GM23338 (cell line): Measurements from ENCODE around the gene KRT3. TPM values are rescaled to one million over a fixed set of nuclear protein-coding genes. Genes with fewer than 3 reads are reported as not detected.

Experiments
- ATAC-seq: fragments of 200-7000 bp; cut with Tn5 transposase; 3 replicates; pipeline ENCODE4 v1.9.1; 2020
- DNase-seq: peaks from one replicate; pipeline ENCODE4 v3.0.0-alpha.2; 2015; ENCODE audit warnings: low spot score
- H2AFZ ChIP-seq: fragments of 200-600 bp; sonication (generic); 2 replicates; pipeline ENCODE4 v1.8.0; 2016; ENCODE audit warnings: antibody characterized with exemption, mild to moderate bottlenecking, moderate library complexity
- H3F3A ChIP-seq: fragments of 200-600 bp; sonication (generic); replicated peaks from 2 replicates; pipeline ENCODE4 v1.8.0; 2017; ENCODE audit warnings: antibody characterized with exemption, mixed run types, low read depth
- H3K27ac ChIP-seq: fragments of 200-600 bp; sonication (generic); 2 replicates; pipeline ENCODE4 v1.6.1; 2016; ENCODE audit warnings: low read depth
- H3K27me3 ChIP-seq: fragments of 200-600 bp; sonication (generic); 2 replicates; pipeline ENCODE4 v1.8.0; 2016; ENCODE audit warnings: mild to moderate bottlenecking, mixed run types, moderate library complexity; ENCODE audit not compliant: insufficient read depth
- H3K36me3 ChIP-seq: fragments of 200-600 bp; sonication (generic); 2 replicates; pipeline ENCODE4 v1.8.0; 2016; ENCODE audit warnings: mild to moderate bottlenecking; ENCODE audit not compliant: insufficient read depth
- H3K4me1 ChIP-seq: fragments of 200-600 bp; sonication (generic); 2 replicates; pipeline ENCODE4 v1.8.0; 2016; ENCODE audit warnings: mild to moderate bottlenecking, moderate library complexity; ENCODE audit not compliant: insufficient read depth
- H3K4me2 ChIP-seq: fragments of 200-600 bp; sonication (generic); 2 replicates; pipeline ENCODE4 v1.7.1; 2017; ENCODE audit warnings: mixed run types
- H3K4me3 ChIP-seq: fragments of 200-600 bp; sonication (generic); 2 replicates; pipeline ENCODE4 v1.6.1; 2016; ENCODE audit warnings: mixed run types
- H3K79me2 ChIP-seq: fragments of 200-600 bp; sonication (generic); replicated peaks from 2 replicates; pipeline ENCODE4 v1.8.0; 2017; ENCODE audit warnings: mild to moderate bottlenecking; ENCODE audit not compliant: insufficient read depth
- H3K9me2 ChIP-seq: fragments of 200-600 bp; sonication (generic); 2 replicates; pipeline ENCODE4 v1.8.0; 2017; ENCODE audit not compliant: insufficient read depth
- H4K20me1 ChIP-seq: fragments of 200-600 bp; sonication (generic); replicated peaks from 2 replicates; pipeline ENCODE4 v1.8.0; 2017; ENCODE audit warnings: mild to moderate bottlenecking; ENCODE audit not compliant: insufficient read depth
- H3K27ac Mint-ChIP-seq: 2 replicates; pipeline ENCODE4 v1.8.0; 2020; ENCODE audit warnings: inconsistent platforms, mild to moderate bottlenecking, moderate library complexity, mixed read lengths
- H3K27me3 Mint-ChIP-seq: 3 replicates; pipeline ENCODE4 v1.8.0; 2022; ENCODE audit warnings: low read depth, mild to moderate bottlenecking, moderate library complexity, mixed read lengths, inconsistent platforms; ENCODE audit not compliant: insufficient read depth, poor library complexity
- H3K36me3 Mint-ChIP-seq: 3 replicates; pipeline ENCODE4 v1.8.0; 2021; ENCODE audit warnings: low read depth, mild to moderate bottlenecking, inconsistent platforms, moderate library complexity, mixed read lengths
- H3K4me1 Mint-ChIP-seq: 3 replicates; pipeline ENCODE4 v1.8.0; 2020; ENCODE audit warnings: mild to moderate bottlenecking, inconsistent platforms, mixed read lengths
- H3K4me3 Mint-ChIP-seq: 3 replicates; pipeline ENCODE4 v1.8.0; 2021; ENCODE audit warnings: moderate library complexity, mild to moderate bottlenecking, inconsistent platforms, mixed read lengths
- H3K9me3 Mint-ChIP-seq: 3 replicates; pipeline ENCODE4 v1.8.0; 2020; ENCODE audit warnings: moderate library complexity, mild to moderate bottlenecking, inconsistent platforms, mixed read lengths
- CREB1 ChIP-seq: fragments of 250-450 bp; sonication (Bioruptor Pico); IDR thresholded peaks from 2 replicates; pipeline ENCODE4 v1.5.0; 2020; ENCODE audit warnings: low read depth, mild to moderate bottlenecking, moderate library complexity
- CTCF ChIP-seq, 2 experiments: fragments of 200-600 bp in 1 of 2; sonication (generic) in 1 of 2; conservative IDR thresholded peaks; 2 replicates each; pipeline versions ENCODE4 v1.5.1 to v1.6.1; 2016 to 2017; ENCODE audit warnings: antibody characterized with exemption in 2 of 2, low read depth in 2 of 2, mild to moderate bottlenecking in 2 of 2, moderate library complexity in 1 of 2
- ETS1 ChIP-seq: IDR thresholded peaks from 2 replicates; pipeline ENCODE4 v1.6.1; 2016; ENCODE audit warnings: antibody characterized with exemption
- EZH2 ChIP-seq: fragments of 200-600 bp; sonication (generic); IDR thresholded peaks from one replicate; pipeline ENCODE4 v1.8.0; 2017; ENCODE audit warnings: antibody characterized with exemption, mild to moderate bottlenecking, low read depth; ENCODE audit not compliant: unreplicated experiment
- EZH2phosphoT487 ChIP-seq: fragments of 200-600 bp; sonication (generic); IDR thresholded peaks from one replicate; pipeline ENCODE4 v1.8.1; 2018; ENCODE audit warnings: antibody characterized with exemption; ENCODE audit not compliant: unreplicated experiment
- JUNB ChIP-seq: IDR thresholded peaks from one replicate; pipeline ENCODE4 v1.6.1; 2016; ENCODE audit warnings: antibody characterized with exemption; ENCODE audit not compliant: unreplicated experiment
- NANOG ChIP-seq: IDR thresholded peaks from 2 replicates; pipeline ENCODE4 v1.6.1; 2016; ENCODE audit warnings: antibody characterized with exemption, borderline replicate concordance
- POLR2AphosphoS5 ChIP-seq: IDR thresholded peaks from 2 replicates; pipeline ENCODE4 v1.6.1; 2016; ENCODE audit warnings: antibody characterized with exemption, low read depth
- STAT1 ChIP-seq: IDR thresholded peaks from one replicate; pipeline ENCODE4 v1.6.1; 2016; ENCODE audit warnings: antibody characterized with exemption; ENCODE audit not compliant: unreplicated experiment
- ZNF114 ChIP-seq: fragments of 250-450 bp; sonication (Bioruptor Pico); IDR thresholded peaks from 2 replicates; pipeline ENCODE4 v1.5.0; 2020; ENCODE audit warnings: mild to moderate bottlenecking, moderate library complexity
- ZNF331 ChIP-seq: fragments of 250-450 bp; sonication (Bioruptor Pico); IDR thresholded peaks from 2 replicates; pipeline ENCODE4 v1.5.0; 2020; ENCODE audit warnings: low read depth, mild to moderate bottlenecking, moderate library complexity
- ZNF462 ChIP-seq: fragments of 250-450 bp; sonication (Bioruptor Pico); IDR thresholded peaks from 2 replicates; pipeline ENCODE4 v1.5.0; 2020; ENCODE audit warnings: mild to moderate bottlenecking, moderate library complexity
- polyA plus RNA-seq: library from polyadenylated mRNA; unstranded; fragments of >200 nt; fragmentation: Nextera tagmentation; extraction: Ambion mirVana; gene quantifications from 2 replicates; pipeline ENCODE4 v1.2.1, GENCODE V29; 2016
- total RNA-seq: library from RNA; depleted of rRNA; stranded (reverse); fragments of >200 nt; shearing (Covaris generic); gene quantifications from 2 replicates; pipeline ENCODE4 v1.2.3, GENCODE V29; 2014
- TF ChIP-seq, protein P1 (sequence below): IDR thresholded peaks from one replicate; pipeline ENCODE4 v1.6.1; 2018; ENCODE audit warnings: antibody characterized with exemption; ENCODE audit not compliant: unreplicated experiment

Gene KRT3
- total and polyA plus RNA-seq, 2 experiments from 2014 or later, result not detected

DNA sequence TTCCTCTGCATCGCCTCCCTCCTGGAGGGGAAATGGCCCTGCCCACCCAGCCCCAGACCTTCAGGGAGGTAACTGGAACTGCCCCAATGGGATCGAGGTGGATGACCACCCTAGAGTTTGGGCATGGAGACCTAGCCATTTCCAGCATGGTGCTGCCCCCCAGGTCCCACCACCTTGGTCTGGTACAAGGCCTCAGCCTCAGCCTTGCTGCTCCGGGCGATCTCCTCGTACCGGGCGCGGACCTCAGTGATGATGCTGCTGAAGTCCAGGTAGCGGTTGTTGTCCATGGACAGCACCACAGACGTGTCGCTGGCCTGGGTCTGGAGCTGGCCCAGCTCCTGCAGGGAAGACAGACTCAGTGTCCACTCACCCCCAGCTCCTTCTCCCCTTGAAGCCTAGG is 48.5 kb upstream of the KRT3 start:
- Histone ChIP-seq H3K9me2 (0 out of 2 replicates have a peak, but pooled peaks cover 2% of the 10 kb centered on the region), H3K36me3 (no peaks in the 10 kb centered on the region), H3K27me3 (no peaks in the 10 kb centered on the region), H3K4me2 (no peak overlapping the region), H3K27ac (no peak overlapping the region), H3F3A (no peaks in the 10 kb centered on the region), H4K20me1 (no peaks in the 10 kb centered on the region; the same call in 1 of the 2 replicates), H3K4me3 (no peak overlapping the region), H2AFZ (no peak overlapping the region), H3K79me2 (no peaks in the 10 kb centered on the region), H3K4me1 (no peaks in the 10 kb centered on the region)
- Mint-ChIP-seq H3K27me3 (peaks cover 2% of the 10 kb centered on the region), H3K4me3 (no peak overlapping the region), H3K27ac (no peak overlapping the region), H3K36me3 (no peaks in the 10 kb centered on the region), H3K9me3 (no peaks in the 10 kb centered on the region; the same call in 1 of the 3 replicates), H3K4me1 (no peaks in the 10 kb centered on the region)
- TF ChIP-seq, protein P1, sequence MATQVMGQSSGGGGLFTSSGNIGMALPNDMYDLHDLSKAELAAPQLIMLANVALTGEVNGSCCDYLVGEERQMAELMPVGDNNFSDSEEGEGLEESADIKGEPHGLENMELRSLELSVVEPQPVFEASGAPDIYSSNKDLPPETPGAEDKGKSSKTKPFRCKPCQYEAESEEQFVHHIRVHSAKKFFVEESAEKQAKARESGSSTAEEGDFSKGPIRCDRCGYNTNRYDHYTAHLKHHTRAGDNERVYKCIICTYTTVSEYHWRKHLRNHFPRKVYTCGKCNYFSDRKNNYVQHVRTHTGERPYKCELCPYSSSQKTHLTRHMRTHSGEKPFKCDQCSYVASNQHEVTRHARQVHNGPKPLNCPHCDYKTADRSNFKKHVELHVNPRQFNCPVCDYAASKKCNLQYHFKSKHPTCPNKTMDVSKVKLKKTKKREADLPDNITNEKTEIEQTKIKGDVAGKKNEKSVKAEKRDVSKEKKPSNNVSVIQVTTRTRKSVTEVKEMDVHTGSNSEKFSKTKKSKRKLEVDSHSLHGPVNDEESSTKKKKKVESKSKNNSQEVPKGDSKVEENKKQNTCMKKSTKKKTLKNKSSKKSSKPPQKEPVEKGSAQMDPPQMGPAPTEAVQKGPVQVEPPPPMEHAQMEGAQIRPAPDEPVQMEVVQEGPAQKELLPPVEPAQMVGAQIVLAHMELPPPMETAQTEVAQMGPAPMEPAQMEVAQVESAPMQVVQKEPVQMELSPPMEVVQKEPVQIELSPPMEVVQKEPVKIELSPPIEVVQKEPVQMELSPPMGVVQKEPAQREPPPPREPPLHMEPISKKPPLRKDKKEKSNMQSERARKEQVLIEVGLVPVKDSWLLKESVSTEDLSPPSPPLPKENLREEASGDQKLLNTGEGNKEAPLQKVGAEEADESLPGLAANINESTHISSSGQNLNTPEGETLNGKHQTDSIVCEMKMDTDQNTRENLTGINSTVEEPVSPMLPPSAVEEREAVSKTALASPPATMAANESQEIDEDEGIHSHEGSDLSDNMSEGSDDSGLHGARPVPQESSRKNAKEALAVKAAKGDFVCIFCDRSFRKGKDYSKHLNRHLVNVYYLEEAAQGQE, result no peak
- TF ChIP-seq JUNB, result no peak
- no peak for TF ChIP-seq ETS1
- no peak for TF ChIP-seq STAT1
- TF ChIP-seq ZNF331 (CRISPR knock-in tag), result no peak
- no peak for TF ChIP-seq ZNF114 (CRISPR knock-in tag)
- no peak for TF ChIP-seq CTCF (conservative IDR thresholded peaks at IDR 0.05; ENCODE audit: low read depth in 2 of 2)
- TF ChIP-seq POLR2AphosphoS5, result no peak
- TF ChIP-seq EZH2phosphoT487, result no peak
- no peak for TF ChIP-seq ZNF462
- no peak for TF ChIP-seq CREB1 (CRISPR knock-in tag)
- no peak for TF ChIP-seq NANOG
- no peak for TF ChIP-seq EZH2
- no peak for ATAC-seq
- DNase-seq, result no peak
